DMS53 treated with DMSO at 0.1 percent for 48 hours (cell line): ENCODE results near the gene C1R.
"Not testable (repeated sequence)": the region's sequence is repeated elsewhere in the genome, so short reads cannot be mapped to it uniquely, and the experiment has no call there.

Experiments used
- DNase-seq: peaks from one replicate; lab custom pipeline; 2025; ENCODE audit not compliant: unreplicated experiment; lab: John Stamatoyannopoulos, UW

The C1R gene

GRCh38 chr12:7069386-7069785 lies 22.9 kb downstream of the C1R start:
- DNase-seq = no peak

- DNase-seq = no peak
These were observed 23.3 kb downstream of the C1R start for GRCh38 chr12:7068994-7069346.

GRCh38 chr12:7068240-7068993 lies 23.8 kb downstream of the C1R start:
- no peak for DNase-seq

DNA sequence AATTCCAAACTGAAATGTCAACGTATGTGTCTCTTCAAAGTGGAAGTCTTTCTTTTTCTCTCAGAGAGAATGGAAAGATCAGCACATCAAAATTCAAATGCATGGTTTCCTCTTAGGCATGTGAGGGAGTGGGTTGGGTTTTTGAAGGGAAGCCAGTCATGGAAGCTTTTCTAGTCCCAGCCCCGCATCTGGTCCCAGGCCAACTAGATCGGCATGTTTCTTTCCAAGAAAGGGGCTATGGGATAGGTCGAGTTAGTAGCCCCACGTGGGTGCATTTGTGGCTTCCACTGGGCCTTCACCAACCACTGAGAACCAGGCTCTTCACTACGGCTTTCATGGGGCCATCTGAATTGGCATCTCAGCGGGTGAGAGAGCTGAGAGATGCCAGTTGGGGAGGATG lies 25.1 kb downstream of the C1R start:
- no peak for DNase-seq

GRCh38 chr12:7066596-7066995 lies 25.6 kb downstream of the C1R start:
- no peak for DNase-seq

DNA sequence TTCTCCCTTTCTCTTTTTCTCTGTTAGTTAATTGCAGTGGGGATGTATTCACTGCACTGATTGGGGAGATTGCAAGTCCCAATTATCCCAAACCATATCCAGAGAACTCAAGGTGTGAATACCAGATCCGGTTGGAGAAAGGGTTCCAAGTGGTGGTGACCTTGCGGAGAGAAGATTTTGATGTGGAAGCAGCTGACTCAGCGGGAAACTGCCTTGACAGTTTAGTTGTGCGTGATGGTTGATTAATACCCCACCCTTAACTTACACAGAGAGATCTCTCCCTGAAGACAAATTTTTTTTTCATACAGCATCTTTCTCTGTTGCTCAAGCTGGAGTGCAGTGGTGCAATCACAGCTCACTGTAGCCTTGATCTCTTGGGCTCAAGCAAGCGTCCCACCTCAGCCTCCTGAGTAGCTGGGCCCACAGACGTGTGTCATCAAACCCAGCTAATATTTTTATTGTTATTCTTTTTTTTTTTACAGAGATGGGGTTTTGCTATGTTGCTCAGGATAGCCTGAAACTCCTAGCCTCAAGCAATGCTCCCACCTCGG lies 27.1 kb downstream of the C1R start:
- DNase-seq = no peak

GRCh38 chr12:7064516-7064915 lies 27.7 kb downstream of the C1R start:
- no peak for DNase-seq

DNA sequence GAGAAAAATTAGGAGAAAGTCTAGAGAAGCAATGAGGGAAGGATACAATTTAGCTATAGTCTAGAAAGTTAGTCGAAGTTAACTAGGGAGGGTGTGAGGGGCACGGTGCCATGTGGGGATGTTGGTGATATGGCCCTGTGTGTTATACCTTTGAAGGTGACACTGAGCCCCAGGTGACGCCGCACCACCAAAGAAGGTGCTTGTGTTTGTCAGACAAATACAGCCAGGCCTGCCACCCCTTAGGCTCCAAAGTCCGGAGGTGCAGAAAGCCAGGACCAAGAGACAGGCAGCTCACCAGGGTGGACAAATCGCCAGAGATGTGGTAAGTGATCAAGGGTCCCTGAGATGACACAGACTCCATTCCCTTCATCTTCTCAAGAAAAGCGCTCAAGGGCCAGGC lies 30.6 kb downstream of the C1R start:
- no peak for DNase-seq

GRCh38 chr12:7061138-7061537 lies 31.1 kb downstream of the C1R start:
- DNase-seq = no peak

DNA sequence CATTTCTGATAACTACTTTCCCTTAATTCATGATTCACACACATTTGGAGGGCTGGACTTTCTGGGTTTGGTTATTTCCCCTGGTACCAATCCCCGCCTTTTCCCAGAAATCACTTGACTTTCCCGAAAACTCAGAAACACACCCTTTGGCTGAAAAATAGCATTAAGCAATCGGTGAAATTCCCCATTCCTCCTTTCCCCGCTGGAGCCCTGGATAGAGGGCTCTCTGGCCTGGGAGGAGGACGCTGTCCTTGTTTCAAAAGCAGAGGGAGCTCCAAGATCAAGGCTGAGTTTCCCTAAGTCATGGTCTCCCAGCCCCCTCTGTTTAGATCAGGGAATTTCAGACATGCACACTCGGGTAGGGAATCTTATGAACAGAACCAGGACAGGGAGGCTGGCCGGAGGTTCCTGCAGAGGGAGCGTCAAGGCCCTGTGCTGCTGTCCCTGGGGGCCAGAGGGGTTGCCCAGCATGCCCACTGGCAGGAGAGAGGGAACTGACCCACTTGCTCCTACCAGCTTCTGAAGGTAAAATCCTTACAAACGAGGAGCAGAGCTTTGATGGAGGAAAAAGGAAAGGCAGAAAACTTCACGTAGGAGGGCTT lies 31.8 kb downstream of the C1R start, which contains the start of gene C1S:
Gene C1S (plus strand): TSS at position 366 of the 602 bp plus-strand sequence. CDS start 1,195 bp downstream, outside the sequence.
- DNase-seq = no peak

DNA sequence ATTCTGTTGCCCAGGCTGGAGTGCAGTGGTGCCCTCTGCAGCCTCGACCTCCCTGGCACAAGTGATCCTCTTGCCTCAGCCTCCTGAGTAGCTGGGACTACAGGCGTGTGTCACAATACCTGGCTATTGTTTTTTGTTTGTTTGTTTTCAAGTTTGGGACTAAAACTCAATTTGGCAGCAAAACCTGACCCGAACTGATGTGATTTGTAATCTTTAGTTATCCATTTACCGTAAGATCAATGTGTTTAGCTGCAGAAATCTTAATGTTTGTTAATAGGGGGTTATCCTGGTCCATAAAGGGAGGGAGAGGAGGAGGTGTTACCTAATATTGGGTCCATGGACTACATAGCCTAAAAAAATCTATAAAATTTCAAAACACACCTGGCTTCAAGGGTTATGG lies 32.5 kb downstream of the C1R start:
- no peak for DNase-seq

DNA sequence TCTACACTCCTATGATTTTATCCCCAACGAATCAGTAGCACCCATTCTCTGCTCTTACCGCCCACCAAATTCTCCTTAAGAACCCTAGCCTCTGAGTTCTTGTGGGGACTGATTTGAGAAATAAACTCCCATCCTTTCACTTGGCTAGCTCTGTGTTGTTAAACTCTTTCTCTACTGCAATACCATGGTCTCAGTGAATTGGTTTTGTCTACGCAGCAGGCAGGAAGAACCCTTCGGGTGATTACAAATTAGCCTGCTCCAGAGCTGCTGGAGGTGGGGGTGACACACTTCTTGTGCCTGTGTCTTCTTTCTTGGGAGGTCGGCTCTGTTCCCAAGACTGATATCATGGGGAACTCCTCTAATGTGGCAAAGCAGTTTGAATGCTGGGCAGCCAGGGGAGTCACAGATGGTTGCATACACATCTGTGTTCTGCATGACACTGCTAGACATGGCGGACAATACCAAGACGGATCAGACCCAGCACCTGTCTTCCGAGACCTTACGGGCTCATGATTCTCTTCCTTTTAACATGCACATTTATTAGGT lies 33.3 kb downstream of the C1R start:
- no peak for DNase-seq

DNA sequence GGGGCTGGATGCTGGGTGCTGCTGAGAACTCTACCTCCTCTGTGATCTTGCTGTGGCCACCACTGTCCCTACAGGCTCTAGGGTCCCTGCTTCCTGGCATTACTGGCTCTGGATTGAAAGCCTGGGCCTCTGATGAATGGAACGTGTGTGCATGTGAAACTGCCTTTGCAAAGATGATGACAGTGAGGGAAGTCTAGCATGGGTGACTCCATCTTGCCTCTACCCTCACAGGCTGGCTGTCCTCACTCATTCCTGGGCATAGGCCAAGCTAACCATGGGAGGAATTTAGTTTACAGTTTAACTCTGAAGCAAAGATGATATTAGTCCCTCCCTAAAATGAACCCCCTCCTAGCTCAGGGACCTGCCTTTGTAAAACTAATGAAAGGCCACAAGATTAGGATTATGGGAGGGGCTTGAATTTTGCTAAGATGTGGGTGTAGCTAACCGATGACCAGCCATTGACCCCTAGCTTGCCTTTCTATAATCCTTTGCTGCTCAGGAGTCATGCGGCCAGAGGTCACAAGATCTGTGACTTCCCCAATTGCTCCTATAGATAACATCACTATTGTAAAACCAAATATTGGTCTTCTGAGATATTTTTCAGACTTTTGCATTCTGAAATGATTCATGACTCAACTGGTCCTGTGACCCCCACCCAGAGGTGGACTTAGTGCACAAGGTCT lies 33.9 kb downstream of the C1R start:
- no peak for DNase-seq

- DNase-seq = not testable (repeated sequence)
These were observed 36.5 kb downstream of the C1R start for GRCh38 chr12:7055736-7056135.

DNA sequence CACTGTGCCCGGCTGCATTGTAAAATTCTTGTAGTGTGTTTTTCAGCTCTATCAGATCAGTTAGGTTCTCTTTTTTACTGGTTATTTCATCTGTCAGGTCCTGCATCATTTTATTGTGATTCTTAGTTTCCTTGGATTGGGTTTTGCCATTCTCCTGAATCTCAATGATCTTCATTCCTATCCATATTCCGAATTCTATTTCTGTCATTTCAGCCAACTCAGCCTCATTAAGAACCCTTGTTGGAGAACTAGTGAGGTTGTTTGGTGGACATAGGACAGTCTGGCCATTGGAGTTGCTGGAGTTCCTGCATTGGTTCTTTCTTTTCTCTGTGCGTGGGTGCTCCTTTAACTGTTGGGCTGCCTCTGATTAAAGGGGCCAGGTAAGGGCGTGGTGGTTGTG lies 37.3 kb downstream of the C1R start:
- DNase-seq = no peak

- DNase-seq = not testable (repeated sequence)
These were observed 42.3 kb downstream of the C1R start for GRCh38 chr12:7049973-7050372.

GRCh38 chr12:7049445-7049951 lies 42.7 kb downstream of the C1R start:
- DNase-seq = not testable (repeated sequence)

- DNase-seq = no peak
These were observed 44.9 kb downstream of the C1R start for GRCh38 chr12:7047306-7047705.

- DNase-seq = no peak
These were observed 45.7 kb downstream of the C1R start for GRCh38 chr12:7046383-7047105.

GRCh38 chr12:7045913-7046312 lies 46.3 kb downstream of the C1R start:
- DNase-seq = no peak

DNA sequence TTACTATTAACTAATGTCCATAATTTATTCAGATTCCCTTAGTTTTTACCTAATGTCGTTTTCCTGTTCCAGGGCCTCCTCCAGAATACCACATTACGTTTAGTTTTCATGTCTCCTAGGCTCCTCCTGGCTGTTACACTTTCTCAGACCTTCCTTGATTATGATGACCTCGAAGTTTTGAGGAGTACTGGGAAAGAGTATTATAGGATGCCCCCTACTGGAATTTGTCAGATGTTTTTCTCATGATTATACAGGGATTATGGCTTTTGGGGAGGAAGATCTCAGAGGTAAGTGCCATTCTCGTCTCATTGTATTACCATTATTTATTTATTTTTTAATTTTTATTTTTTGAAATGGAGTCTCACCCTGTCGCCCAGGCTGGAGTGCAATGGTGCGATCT lies 49.4 kb downstream of the C1R start:
- peak; percentile 71 for DNase-seq
